Activated CD4-positive, alpha-beta T cell treated with anti-CD3 and anti-CD28 coated beads for 4 hours (primary cell): ENCODE measurements around the gene CD180.
"Not testable (repeated sequence)": the region's sequence is repeated elsewhere in the genome, so short reads cannot be mapped to it uniquely, and the experiment has no call there.

Source experiments
- DNase-seq, 2 donors: peaks; one replicate each; pipeline ENCODE4 v3.0.0-alpha.2; 2020

CD180 gene

DNA sequence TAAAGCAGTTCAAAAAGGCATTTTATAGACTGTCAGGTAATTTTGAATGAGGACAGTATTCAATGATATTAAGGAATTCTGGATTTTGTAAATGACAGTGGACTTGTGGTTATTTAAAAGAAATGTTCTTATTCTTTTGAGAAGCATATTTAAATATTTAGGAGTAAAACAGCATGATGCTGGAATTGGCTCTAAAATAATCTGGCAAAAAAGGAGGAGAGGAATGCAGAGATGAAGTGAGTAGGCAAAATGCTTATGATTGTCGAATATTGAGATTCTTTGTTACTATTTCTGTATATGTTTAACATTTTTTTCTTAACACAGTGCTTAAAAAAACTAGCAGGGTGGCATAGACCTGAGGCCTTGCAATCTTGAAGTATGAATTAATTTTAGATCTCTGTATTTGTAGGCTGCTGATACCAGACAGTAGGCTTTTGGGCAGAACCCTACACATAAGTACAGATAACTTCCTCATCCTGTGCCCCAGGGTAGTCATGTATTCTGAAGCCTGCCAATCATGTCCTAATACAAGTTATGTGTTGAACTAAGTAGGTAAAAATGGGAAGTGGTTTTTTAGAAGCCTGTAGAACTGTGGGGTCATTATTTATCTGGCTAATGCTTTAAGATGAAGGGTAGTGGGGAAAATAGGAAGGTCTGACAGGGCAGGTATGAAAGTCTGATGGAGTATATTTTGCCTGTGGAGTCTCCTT lies 9.4 kb downstream of the CD180 start:
- no peak for DNase-seq

GRCh38 chr5:67183859-67184258 lies 12.7 kb downstream of the CD180 start:
- DNase-seq = no peak

DNA sequence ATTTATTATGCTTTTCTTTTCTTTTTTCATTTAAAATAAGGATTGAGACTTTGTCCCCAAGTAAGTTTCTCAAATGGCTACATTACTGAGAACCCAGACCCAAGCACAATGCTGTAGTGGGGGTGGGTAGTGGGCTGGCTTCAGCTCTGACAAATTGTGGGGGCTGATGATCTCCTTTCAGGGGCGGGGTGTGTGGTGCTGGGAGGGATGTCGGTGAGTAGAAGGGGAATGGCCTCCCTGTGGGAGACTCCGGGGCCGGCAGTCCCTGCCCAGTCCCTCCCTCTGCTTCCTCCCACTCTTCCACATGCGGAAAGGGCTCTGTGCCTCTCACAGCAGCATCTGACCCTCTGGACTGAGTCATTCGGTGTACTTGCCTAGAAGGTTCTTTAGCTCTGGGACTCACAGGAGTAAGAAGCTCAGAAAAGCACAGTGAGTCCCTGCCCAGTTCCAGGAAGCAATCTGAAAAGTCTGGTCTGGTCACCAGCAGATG lies 14.3 kb downstream of the CD180 start:
- DNase-seq = no peak

- no peak for DNase-seq
These were observed 14.9 kb downstream of the CD180 start for GRCh38 chr5:67181648-67182221.

DNA sequence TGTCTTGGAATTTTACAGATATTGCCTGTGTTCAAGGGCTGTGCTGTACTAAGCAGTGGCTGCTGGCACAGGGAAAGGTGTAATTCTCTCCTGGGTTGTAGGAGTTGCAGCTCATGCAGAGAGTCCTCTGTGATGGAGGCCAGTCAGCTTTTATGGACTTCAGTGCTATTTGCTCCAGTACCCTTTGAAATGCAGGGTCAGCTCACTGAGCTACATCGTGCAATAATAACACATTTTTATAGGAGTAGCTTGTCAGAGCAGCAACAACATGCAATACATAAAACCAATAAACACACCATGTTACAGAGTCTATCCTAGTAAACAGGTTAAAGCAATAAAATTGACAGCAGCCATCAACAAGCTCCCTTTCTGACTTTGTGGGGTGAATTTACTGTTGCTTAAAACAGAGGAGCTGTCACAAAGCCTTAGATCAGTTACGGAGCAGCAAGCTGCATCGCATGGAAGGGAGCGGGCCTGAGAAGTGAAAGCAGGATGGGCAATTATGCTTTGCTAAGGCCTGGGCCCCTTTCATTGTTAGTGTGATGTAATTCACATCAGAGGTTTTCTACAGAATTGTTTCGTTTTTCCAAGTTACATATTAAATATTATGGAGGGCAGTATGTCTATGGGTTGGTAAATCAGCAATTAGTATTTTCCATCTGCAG lies 16.8 kb downstream of the CD180 start:
- no peak for DNase-seq

DNA sequence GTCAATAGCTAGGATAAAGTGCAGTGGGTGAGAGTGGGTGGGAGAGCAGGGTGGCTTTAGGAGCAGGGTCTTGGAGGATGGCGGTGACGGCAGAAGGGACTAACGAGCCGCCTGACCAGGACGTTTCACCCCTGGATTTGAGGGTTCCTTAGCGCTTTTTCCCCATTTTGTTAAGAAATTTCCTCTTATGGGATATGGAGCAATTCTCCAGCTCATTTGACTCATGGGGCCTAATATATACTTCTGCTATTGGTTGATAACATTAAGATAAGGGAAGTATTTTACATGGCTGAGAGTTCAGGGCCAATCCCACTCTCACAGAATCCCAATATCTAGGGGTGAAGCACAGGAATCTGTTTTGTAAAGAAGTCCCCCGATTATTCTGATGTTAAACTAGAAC lies 17.6 kb downstream of the CD180 start:
- DNase-seq = no peak

DNA sequence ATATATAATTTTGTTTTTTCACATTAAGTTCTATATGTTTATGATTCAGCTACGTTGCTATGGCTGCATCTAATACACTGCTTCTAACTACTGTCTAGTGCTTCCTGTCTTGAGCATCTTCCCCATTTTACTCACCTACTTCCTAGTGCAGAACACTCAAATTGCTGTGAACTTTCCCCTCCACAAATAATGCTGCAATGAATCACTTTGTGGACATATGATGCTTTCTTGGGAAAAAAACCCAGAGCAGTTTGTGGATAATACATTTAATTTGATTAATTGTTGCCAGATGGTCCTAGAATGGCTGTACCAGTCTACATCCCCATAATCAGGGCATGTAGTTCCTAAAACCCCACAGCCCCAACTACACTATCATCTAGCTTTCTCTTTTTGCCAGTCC lies 18.5 kb downstream of the CD180 start:
- no peak for DNase-seq

GRCh38 chr5:67176936-67177335 lies 19.7 kb downstream of the CD180 start:
- DNase-seq = no peak

- no peak for DNase-seq
These were observed 22.6 kb downstream of the CD180 start for GRCh38 chr5:67173959-67174358.

DNA sequence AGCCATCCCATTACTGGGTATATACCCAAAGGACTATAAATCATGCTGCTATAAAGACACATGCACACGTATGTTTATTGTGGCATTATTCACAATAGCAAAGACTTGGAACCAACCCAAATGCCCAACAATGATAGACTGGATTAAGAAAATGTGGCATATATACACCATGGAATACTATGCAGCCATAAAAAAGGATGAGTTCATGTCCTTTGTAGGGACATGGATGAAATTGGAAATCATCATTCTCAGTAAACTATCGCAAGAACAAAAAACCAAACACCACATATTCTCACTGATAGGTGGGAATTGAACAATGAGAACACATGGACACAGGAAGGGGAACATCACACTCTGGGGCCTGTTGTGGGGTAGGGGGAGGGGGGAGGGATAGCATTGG lies 23.2 kb downstream of the CD180 start:
- DNase-seq = not testable (repeated sequence)

GRCh38 chr5:67170767-67171166 lies 25.8 kb downstream of the CD180 start:
- no peak for DNase-seq

DNA sequence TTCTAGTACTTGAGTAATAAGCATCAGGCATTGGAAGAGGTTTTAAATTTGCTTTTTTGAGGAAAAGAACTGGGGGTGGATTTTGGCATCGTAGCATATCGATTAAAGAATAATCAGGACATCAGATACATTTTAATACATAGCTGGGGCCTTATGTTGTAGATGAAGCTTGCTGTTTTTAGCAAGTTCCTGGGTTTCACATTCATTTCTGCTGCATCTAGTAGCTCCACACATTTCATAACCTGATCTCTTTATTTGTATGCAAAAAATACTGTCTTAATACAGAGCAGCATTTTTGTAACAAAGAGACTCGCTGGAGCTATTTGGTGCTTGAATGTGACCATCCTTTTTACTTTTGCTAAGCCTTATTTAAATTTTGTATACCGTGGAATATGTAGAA lies 28.5 kb downstream of the CD180 start:
- DNase-seq = no peak

DNA sequence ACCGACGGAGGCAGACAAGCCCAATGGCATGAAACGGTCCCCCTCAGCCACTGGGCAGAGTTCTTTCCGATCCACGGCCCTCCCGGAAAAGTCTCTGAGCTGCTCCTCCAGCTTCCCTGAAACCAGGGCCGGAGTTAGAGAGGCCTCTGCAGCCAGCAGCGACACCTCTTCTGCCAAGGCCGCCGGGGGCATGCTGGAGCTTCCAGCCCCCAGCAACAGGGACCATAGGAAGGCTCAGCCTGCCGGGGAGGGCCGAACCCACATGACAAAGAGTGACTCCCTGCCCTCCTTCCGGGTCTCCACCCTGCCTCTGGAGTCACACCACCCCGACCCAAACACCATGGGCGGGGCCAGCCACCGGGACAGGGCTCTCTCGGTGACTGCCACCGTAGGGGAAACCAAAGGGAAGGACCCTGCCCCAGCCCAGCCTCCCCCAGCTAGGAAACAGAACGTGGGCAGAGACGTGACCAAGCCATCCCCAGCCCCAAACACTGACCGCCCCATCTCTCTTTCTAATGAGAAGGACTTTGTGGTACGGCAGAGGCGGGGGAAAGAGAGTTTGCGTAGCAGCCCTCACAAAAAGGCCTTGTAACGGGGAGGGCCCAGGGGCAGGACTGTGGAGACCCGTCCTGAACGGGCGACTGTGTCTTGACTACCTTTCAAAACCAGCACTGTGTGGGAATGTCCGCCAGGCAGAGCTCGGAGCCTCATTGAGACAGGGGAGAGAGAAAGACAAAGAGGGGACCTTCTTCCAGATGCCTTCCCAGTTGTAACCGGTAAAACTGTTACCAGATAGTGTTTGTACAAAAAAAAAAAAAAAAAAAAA lies 29.9 kb downstream of the CD180 start:
- DNase-seq = peak; percentile 57 to 73

DNA sequence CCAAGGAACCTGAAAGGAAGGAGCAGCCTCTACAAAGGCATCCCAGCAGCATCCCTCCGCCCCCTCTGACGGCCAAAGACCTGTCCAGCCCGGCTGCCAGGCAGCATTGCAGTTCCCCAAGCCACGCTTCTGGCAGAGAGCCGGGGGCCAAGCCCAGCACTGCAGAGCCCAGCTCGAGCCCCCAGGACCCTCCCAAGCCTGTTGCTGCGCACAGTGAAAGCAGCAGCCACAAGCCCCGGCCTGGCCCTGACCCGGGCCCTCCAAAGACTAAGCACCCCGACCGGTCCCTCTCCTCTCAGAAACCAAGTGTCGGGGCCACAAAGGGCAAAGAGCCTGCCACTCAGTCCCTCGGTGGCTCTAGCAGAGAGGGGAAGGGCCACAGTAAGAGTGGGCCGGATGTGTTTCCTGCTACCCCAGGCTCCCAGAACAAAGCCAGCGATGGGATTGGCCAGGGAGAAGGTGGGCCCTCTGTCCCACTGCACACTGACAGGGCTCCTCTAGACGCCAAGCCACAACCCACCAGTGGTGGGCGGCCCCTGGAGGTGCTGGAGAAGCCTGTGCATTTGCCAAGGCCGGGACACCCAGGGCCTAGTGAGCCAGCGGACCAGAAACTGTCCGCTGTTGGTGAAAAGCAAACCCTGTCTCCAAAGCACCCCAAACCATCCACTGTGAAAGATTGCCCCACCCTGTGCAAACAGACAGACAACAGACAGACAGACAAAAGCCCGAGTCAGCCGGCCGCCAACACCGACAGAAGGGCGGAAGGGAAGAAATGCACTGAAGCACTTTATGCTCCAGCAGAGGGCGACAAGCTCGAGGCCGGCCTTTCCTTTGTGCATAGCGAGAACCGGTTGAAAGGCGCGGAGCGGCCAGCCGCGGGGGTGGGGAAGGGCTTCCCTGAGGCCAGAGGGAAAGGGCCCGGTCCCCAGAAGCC lies 30.8 kb downstream of the CD180 start:
- peak; percentile 70 to 79 for DNase-seq

- no peak for DNase-seq
These were observed 31.6 kb downstream of the CD180 start for GRCh38 chr5:67164856-67165525.

- DNase-seq = no peak
These were observed 32.6 kb downstream of the CD180 start for GRCh38 chr5:67163863-67164595.

DNA sequence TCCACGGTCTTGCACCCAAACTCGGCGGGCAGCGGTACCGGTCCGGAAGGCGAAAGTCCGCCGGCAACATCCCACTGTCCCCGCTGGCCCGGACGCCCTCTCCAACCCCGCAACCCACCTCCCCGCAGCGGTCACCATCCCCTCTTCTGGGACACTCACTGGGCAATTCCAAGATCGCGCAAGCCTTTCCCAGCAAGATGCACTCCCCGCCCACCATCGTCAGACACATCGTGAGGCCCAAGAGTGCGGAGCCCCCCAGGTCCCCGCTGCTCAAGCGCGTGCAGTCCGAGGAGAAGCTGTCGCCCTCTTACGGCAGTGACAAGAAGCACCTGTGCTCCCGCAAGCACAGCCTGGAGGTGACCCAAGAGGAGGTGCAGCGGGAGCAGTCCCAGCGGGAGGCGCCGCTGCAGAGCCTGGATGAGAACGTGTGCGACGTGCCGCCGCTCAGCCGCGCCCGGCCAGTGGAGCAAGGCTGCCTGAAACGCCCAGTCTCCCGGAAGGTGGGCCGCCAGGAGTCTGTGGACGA lies 33.3 kb downstream of the CD180 start:
- no peak for DNase-seq

DNA sequence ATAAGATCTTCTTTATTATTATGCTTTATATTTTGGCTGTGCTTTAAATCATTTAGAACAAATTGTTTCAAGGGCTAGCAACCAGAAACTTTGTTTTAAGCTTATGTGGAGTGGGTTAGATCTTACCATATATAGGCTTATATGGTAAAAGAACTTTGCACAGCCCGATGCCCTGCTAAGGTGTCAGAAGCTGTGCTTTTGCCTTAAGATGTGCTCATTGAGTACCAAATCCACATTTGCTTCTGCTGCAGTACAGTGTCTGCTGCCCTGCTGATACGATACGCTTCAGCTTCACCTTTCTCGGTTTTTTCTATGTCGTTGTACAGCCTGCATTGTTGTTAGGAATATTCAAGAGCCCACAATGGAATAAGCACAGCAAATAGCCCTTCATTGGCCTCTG lies 34.8 kb downstream of the CD180 start:
- no peak for DNase-seq

- peak; percentile 40 to 43 for DNase-seq
These were observed 35.6 kb downstream of the CD180 start for GRCh38 chr5:67160985-67161384.

DNA sequence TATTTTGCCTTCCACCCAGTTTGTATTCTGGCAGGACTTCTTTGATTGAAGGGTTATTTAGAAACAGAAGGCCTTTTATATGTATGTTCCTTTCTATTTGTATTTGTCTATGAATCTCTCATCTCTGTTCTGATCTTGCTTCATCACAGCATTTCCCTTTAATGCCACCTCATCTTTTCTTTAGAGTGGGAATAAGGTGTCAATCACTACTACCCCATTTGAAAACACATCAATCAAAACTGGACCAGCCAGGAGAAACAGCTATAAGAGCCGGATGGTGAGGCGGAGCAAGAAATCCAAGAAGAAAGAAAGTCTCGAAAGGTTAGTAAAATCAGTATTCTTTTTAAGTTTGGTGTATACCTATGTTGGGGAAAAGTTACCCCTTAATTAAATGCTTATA lies 36.3 kb downstream of the CD180 start:
- no peak for DNase-seq
